Body of pancreas (tissue), 4 donors: ENCODE results near the gene MESD. TPM values are rescaled to one million over a fixed set of nuclear protein-coding genes. Genes with fewer than 3 reads are reported as not detected.

Experiments used
- ATAC-seq: fragments of 150-250 bp; one replicate; pipeline ENCODE4 v1.9.1; 2016
- DNase-seq, 4 donors: peaks; one replicate each; pipeline ENCODE4 v3.0.0-alpha.2; 2019
- H3K27ac ChIP-seq, 4 donors: fragments of 200-600 bp; sonication (generic); 1 replicate in 3 of 4; 2 replicates in 1 of 4; pipeline versions ENCODE4 v1.5.1 to v1.6.1; 2016 to 2019; ENCODE audit warnings: mild to moderate bottlenecking in 1 of 4, mixed read lengths in 1 of 4, moderate library complexity in 1 of 4
- H3K27me3 ChIP-seq, 2 donors: fragments of 200-600 bp; sonication (generic); one replicate each; pipeline ENCODE4 v1.6.0; 2016; ENCODE audit warnings: mild to moderate bottlenecking in 1 of 2
- H3K36me3 ChIP-seq, 2 donors: fragments of 200-600 bp; sonication (generic); replicated peaks in 1 of 2; 2 replicates each; pipeline ENCODE4 v1.5.1; 2016; ENCODE audit warnings: low read depth in 2 of 2; ENCODE audit not compliant: insufficient read depth in 1 of 2
- H3K4me1 ChIP-seq: fragments of 200-600 bp; sonication (generic); one replicate; pipeline ENCODE4 v1.6.0; 2016
- H3K4me3 ChIP-seq, 2 donors: fragments of 200-600 bp; sonication (generic); 1 replicate in 1 of 2; 2 replicates in 1 of 2; pipeline ENCODE4 v1.5.1; 2016 to 2019
- H3K9me3 ChIP-seq, 3 donors: fragments of 200-600 bp; sonication (generic); 1 replicate in 2 of 3; 2 replicates in 1 of 3; pipeline ENCODE4 v1.5.1; 2016
- POLR2A ChIP-seq, 3 donors: fragments of 450-650 bp; IDR thresholded peaks; one replicate each; pipeline ENCODE4 v1.6.1; 2016; ENCODE audit warnings: antibody characterized with exemption in 3 of 3, mild to moderate bottlenecking in 2 of 3
- WGBS, 2 donors: methylation state at CpG; one replicate each; pipeline ENCODE4 v1.1.5; 2017; 5-methylcytosine and 5-hydroxymethylcytosine counted together
- intact Hi-C: fragments of 100-400 bp; cut with DNase I; formaldehyde crosslinking; loops from one replicate; pipeline ENCODE4 v1.15.1; 2023
- total RNA-seq, 2 donors: library from RNA; depleted of rRNA; stranded (reverse); fragments of >200 nt; gene quantifications; one replicate each; pipeline ENCODE4 v1.1.0, GENCODE V29; 2016
- TF ChIP-seq, protein P1 (sequence below), 7 experiments: fragments of 450-650 bp in 4 of 7; fragments of 200-600 bp in 3 of 7; sonication (generic) in 3 of 7; IDR thresholded peaks; one replicate each; pipeline ENCODE4 v1.5.1; 2016 to 2019; ENCODE audit warnings: antibody characterized with exemption in 7 of 7

Gene MESD
- total RNA-seq: 10 to 100 TPM; 22.3 to 34.6 TPM

DNA sequence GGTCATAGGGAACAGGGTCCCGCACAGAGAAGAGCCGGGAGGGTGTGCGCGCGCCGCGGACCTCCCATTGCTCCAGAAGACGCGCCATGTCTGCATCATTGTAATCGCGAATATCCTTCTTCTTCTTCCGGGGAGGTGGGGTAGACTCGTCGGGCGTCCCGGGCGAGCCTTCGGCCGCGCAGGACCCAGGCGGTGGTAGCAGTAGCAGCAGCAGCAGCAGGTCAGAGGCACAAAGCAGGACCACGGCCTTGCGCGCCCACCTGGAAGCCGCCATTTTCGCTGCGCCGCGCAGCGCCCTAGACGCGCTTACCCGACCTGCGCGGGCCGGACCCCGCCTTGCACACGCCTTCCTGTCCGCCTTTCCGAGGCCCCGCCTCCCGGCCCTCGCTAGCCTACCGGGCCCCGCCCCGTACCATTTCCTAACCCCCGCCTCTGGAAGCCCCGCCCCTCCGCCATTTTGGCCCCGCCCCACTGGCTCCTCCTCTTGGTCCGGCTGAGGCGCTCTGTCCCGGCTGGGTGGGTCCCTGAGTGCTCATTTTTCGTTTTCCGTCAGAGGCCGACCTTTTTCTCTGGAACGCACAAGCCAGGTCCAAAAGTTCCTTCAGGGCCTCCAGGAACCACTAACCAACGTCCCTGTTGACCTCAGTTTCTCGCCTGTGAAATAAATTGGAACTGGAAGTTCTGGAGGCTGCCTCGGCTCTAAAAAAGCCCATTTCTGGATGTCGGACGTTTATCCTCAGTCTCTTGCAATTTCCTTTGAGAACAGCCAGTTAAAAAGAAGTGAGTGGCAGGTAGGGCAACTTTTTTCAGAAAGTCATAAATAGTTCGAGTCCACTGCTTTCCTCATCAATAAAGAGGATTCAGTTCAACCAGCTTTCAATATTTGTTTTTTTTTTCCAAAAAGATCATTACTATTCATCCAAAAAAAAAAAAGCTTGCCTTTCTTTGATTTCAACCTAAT, at the start of gene MESD:
TSS of gene MESD (minus strand) at position 302 of the 961 bp plus-strand sequence. CDS start at position 274, 28 bp downstream.
- Histone ChIP-seq H3K9me3 (no peaks in the 10 kb centered on the region), H3K27me3 (no peaks in the 10 kb centered on the region), H3K36me3 (no peaks in the 10 kb centered on the region), H3K27ac (peak within 1 kb of the TSS; percentile 83 to 91 (median 88)), H3K4me3 (peak within 1 kb of the TSS; percentile 92 to 94), H3K4me1 (peaks cover 45% of the 10 kb centered on the region)
- 0% methylated on average over 18 to 63 of the region's 63 CpGs for WGBS, 2 donors
- TF ChIP-seq, protein P1, sequence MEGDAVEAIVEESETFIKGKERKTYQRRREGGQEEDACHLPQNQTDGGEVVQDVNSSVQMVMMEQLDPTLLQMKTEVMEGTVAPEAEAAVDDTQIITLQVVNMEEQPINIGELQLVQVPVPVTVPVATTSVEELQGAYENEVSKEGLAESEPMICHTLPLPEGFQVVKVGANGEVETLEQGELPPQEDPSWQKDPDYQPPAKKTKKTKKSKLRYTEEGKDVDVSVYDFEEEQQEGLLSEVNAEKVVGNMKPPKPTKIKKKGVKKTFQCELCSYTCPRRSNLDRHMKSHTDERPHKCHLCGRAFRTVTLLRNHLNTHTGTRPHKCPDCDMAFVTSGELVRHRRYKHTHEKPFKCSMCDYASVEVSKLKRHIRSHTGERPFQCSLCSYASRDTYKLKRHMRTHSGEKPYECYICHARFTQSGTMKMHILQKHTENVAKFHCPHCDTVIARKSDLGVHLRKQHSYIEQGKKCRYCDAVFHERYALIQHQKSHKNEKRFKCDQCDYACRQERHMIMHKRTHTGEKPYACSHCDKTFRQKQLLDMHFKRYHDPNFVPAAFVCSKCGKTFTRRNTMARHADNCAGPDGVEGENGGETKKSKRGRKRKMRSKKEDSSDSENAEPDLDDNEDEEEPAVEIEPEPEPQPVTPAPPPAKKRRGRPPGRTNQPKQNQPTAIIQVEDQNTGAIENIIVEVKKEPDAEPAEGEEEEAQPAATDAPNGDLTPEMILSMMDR (IDR thresholded peaks at IDR 0.05): no peak
- peak; percentile 88 to 94 (median 93) for TF ChIP-seq POLR2A (IDR thresholded peaks at IDR 0.05)
- intact Hi-C loops: loop anchor here (10.0 kb wide), 1 partner anchor 275 kb away; no protein-coding TSS in a partner anchor
- peak; percentile 98 for ATAC-seq
- peak; percentile 97 to 99 (median 99) for DNase-seq

GRCh38 chr15:81038975-81039607, 49.5 kb upstream of the MESD start:
- Histone ChIP-seq H3K4me1 (peaks cover 18% of the 10 kb centered on the region), H3K27me3 (no peaks in the 10 kb centered on the region), H3K4me3 (no peak overlapping the region), H3K27ac (peak overlapping the region; percentile 37 to 64 (median 50)), H3K36me3 (no peaks in the 10 kb centered on the region), H3K9me3 (no peaks in the 10 kb centered on the region)
- 17 to 33% methylated on average over 4 of the region's 4 CpGs for WGBS, 2 donors
- peak; percentile 96 for ATAC-seq
- peak in 1 of 3 donors; percentile 14 for TF ChIP-seq POLR2A (IDR thresholded peaks at IDR 0.05)
- TF ChIP-seq, protein P1 (IDR thresholded peaks at IDR 0.05): peak in 4 of 7 experiments; percentile 31 to 41 (median 35)
- intact Hi-C loops: no loop called here
- DNase-seq: peak; percentile 58 to 86 (median 80)

- Histone ChIP-seq H3K36me3 (no peaks in the 10 kb centered on the region), H3K27ac (peak overlapping the region in 3 of 4 donors; percentile 6 to 37 (median 31)), H3K9me3 (no peaks in the 10 kb centered on the region), H3K4me3 (no peak overlapping the region), H3K27me3 (no peaks in the 10 kb centered on the region), H3K4me1 (peaks cover 28% of the 10 kb centered on the region)
- ATAC-seq (no peak), DNase-seq (no peak)
- intact Hi-C loops: no loop called here
- 78 to 87% methylated on average over 14 of the region's 14 CpGs for WGBS, 2 donors
- TF ChIP-seq, protein P1 (IDR thresholded peaks at IDR 0.05): no peak
- no peak for TF ChIP-seq POLR2A (IDR thresholded peaks at IDR 0.05)
Measured at GRCh38 chr15:81037952-81038743, 48.5 kb upstream of the MESD start.

DNA sequence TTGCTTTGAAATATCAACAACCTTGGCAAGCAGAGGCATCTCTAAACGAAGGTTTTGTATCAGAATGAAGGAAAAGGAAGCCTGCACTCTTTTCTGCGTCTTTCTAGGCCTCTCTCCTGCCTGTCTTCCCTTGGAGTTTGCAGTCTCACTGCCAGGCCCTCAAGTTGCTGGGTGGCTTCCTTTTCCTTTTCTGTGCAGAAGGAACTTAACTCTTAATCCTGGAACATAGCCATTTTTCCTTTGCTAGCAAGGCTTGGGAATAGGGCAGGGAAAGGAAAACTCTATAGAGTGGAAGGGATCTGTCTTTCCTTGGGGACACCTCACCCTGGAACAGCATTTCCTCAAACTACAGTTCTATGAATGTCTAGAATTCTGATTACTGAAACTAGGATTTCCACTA, 43.9 kb upstream of the MESD start:
- TF ChIP-seq, protein P1 (IDR thresholded peaks at IDR 0.05): no peak
- no peak for TF ChIP-seq POLR2A (IDR thresholded peaks at IDR 0.05)
- ATAC-seq (no peak), DNase-seq (no peak)
- Histone ChIP-seq H3K4me1 (peaks cover 55% of the 10 kb centered on the region), H3K27ac (peak overlapping the region in 3 of 4 donors; percentile 38 to 73 (median 42)), H3K27me3 (no peaks in the 10 kb centered on the region), H3K9me3 (no peaks in the 10 kb centered on the region), H3K4me3 (no peak overlapping the region), H3K36me3 (no peaks in the 10 kb centered on the region)
- intact Hi-C loops: no loop called here
- WGBS, 2 donors: 16 to 30% methylated on average over 2 of the region's 2 CpGs
